Embryonic facial prominence (tissue), 1 donor: ENCODE results near the gene DPP9.

Experiments used
- DNase-seq: peaks from one replicate; pipeline ENCODE4 v3.0.0-alpha.2; 2016; ENCODE audit errors: extremely low spot score

The DPP9 gene

GRCh38 chr19:4633140-4633967, 90.3 kb downstream of the DPP9 start:
- no peak for DNase-seq
